Panc1 (cell line): Measurements from ENCODE around the gene CORO7. TPM values are rescaled to one million over a fixed set of nuclear protein-coding genes. Genes with fewer than 3 reads are reported as not detected.

Source experiments
- ATAC-seq: fragments of 200-7000 bp; cut with Tn5 transposase; 2 replicates; pipeline ENCODE4 v1.9.1; 2020; ENCODE audit warnings: mild to moderate bottlenecking, moderate library complexity
- BruUV-seq: library from RNA; stranded (reverse); fragments of 400-500 nt; replicated peaks from 2 replicates; lab custom pipeline; 2021; lab: Mats Ljungman, UMichigan
- CTCF ChIA-PET: fragments of 300-600 bp; sonication (Branson Sonifier 250); formaldehyde crosslinking; loops from one replicate; lab custom pipeline; 2022; ENCODE audit warnings: antibody characterized with exemption; lab: Charles Lee
- POLR2A ChIA-PET: fragments of 300-600 bp; sonication (Branson Sonifier 250); formaldehyde crosslinking; loops from one replicate; lab custom pipeline; 2022; ENCODE audit warnings: antibody characterized with exemption; lab: Charles Lee
- DNase-seq: peaks from one replicate; pipeline ENCODE4 v3.0.0-alpha.2; 2010; ENCODE audit warnings: low read depth, low spot score
- H3K27ac ChIP-seq: 2 replicates; pipeline ENCODE4 v1.5.1; 2011; ENCODE audit warnings: mild to moderate bottlenecking, low read length, inconsistent platforms
- H3K27me3 ChIP-seq: fragments of 200-500 bp; sonication (Bioruptor generic); 2 replicates; pipeline ENCODE4 v1.6.0; 2014; ENCODE audit warnings: low read length, inconsistent platforms; ENCODE audit not compliant: control insufficient read depth, insufficient read depth
- H3K36me3 ChIP-seq: fragments of 200-500 bp; sonication (Bioruptor generic); 2 replicates; pipeline ENCODE4 v1.5.1; 2014; ENCODE audit warnings: inconsistent platforms, mild to moderate bottlenecking, low read length, moderate library complexity; ENCODE audit not compliant: control insufficient read depth, insufficient read depth
- H3K4me1 ChIP-seq: 2 replicates; pipeline ENCODE4 v1.5.1; 2011; ENCODE audit warnings: inconsistent platforms, mild to moderate bottlenecking, low read length, moderate library complexity; ENCODE audit not compliant: control insufficient read depth, insufficient read depth
- H3K4me3 ChIP-seq, 2 experiments: 2 replicates each; pipeline ENCODE4 v1.5.1; 2011 to 2012; ENCODE audit warnings: low read depth in 2 of 2, low read length in 2 of 2, mild to moderate bottlenecking in 2 of 2, inconsistent platforms in 1 of 2, moderate library complexity in 1 of 2
- H3K9me3 ChIP-seq: fragments of 200-500 bp; sonication (Bioruptor generic); 2 replicates; pipeline ENCODE4 v1.5.1; 2014; ENCODE audit warnings: low read depth, mild to moderate bottlenecking, inconsistent platforms, low read length, moderate library complexity; ENCODE audit not compliant: control insufficient read depth, insufficient read depth
- POLR2AphosphoS5 ChIP-seq: IDR thresholded peaks from 2 replicates; pipeline ENCODE4 v1.6.1; 2012; ENCODE audit warnings: mild to moderate bottlenecking, low read depth, low read length, moderate library complexity
- REST ChIP-seq, 2 experiments: IDR thresholded peaks; 2 replicates each; pipeline ENCODE4 v1.6.1; 2011 to 2012; ENCODE audit warnings: low read depth in 2 of 2, control low read depth in 1 of 2, low read length in 1 of 2, mild to moderate bottlenecking in 1 of 2, moderate library complexity in 1 of 2; ENCODE audit not compliant: insufficient read depth in 1 of 2
- SIN3A ChIP-seq: IDR thresholded peaks from 2 replicates; pipeline ENCODE4 v1.6.1; 2012; ENCODE audit warnings: low read depth, mild to moderate bottlenecking, low read length, moderate library complexity, borderline replicate concordance; ENCODE audit not compliant: insufficient read depth
- TCF7L2 ChIP-seq: IDR thresholded peaks from 2 replicates; pipeline ENCODE4 v1.6.1; 2011; ENCODE audit warnings: mild to moderate bottlenecking, low read depth, low read length, inconsistent platforms
- in situ Hi-C: cut with HindIII; loops from 2 replicates; pipeline ENCODE4 v1.10.0; 2016; ENCODE audit warnings: low sequenced_read_pairs, low pct_unique_long_range_greater_than_20kb
- intact Hi-C: fragments of 100-400 bp; cut with micrococcal nuclease; formaldehyde crosslinking; loops from one replicate; pipeline ENCODE4 v1.10.0; 2022; ENCODE audit not compliant: unreplicated experiment
- total RNA-seq: library from RNA; stranded (reverse); gene quantifications from one replicate; pipeline ENCODE4 v1.2.1, GENCODE V29; 2021; ENCODE audit not compliant: unreplicated experiment
- TF ChIP-seq, protein P1 (sequence below): fragments of 450-650 bp; IDR thresholded peaks from 2 replicates; pipeline ENCODE4 v1.5.1; 2017; ENCODE audit warnings: mild to moderate bottlenecking

The CORO7 gene
- total RNA-seq, 1 experiment from 2014 or later: 37.5 TPM

- H3K4me3 ChIP-seq: no peak overlapping the region
- H3K9me3 ChIP-seq: no peaks in the 10 kb centered on the region
- POLR2A ChIA-PET: no interaction called here
- TF ChIP-seq, protein P1, sequence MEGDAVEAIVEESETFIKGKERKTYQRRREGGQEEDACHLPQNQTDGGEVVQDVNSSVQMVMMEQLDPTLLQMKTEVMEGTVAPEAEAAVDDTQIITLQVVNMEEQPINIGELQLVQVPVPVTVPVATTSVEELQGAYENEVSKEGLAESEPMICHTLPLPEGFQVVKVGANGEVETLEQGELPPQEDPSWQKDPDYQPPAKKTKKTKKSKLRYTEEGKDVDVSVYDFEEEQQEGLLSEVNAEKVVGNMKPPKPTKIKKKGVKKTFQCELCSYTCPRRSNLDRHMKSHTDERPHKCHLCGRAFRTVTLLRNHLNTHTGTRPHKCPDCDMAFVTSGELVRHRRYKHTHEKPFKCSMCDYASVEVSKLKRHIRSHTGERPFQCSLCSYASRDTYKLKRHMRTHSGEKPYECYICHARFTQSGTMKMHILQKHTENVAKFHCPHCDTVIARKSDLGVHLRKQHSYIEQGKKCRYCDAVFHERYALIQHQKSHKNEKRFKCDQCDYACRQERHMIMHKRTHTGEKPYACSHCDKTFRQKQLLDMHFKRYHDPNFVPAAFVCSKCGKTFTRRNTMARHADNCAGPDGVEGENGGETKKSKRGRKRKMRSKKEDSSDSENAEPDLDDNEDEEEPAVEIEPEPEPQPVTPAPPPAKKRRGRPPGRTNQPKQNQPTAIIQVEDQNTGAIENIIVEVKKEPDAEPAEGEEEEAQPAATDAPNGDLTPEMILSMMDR: no peak
- TF ChIP-seq SIN3A (no peak), TCF7L2 (no peak), REST (IDR thresholded peaks at IDR 0.05; ENCODE audit: insufficient read depth in 1 of 2, low read depth in 2 of 2, low read length in 1 of 2) (no peak), POLR2AphosphoS5 (no peak)
- in situ Hi-C loops (no loop called here), intact Hi-C loops (no loop called here)
- ATAC-seq: no peak
- H3K27me3 ChIP-seq: no peaks in the 10 kb centered on the region
- BruUV-seq: no TSS peak
- DNase-seq: no peak
- no peak overlapping the region for H3K27ac ChIP-seq
- H3K36me3 ChIP-seq: no peaks in the 10 kb centered on the region
- CTCF ChIA-PET: no interaction called here
- peaks cover 31% of the 10 kb centered on the region for H3K4me1 ChIP-seq
These were observed 28.6 kb downstream of the CORO7 start for GRCh38 chr16:4387781-4388180.

- Histone ChIP-seq H3K4me1 (peaks cover 28% of the 10 kb centered on the region), H3K27ac (no peak overlapping the region), H3K4me3 (no peak overlapping the region), H3K36me3 (no peaks in the 10 kb centered on the region), H3K27me3 (no peaks in the 10 kb centered on the region), H3K9me3 (no peaks in the 10 kb centered on the region)
- TF ChIP-seq TCF7L2: no peak
- TF ChIP-seq REST (IDR thresholded peaks at IDR 0.05; ENCODE audit: insufficient read depth in 1 of 2, low read depth in 2 of 2, low read length in 1 of 2): no peak
- TF ChIP-seq POLR2AphosphoS5: no peak
- TF ChIP-seq SIN3A: no peak
- TF ChIP-seq, protein P1: no peak
- ChIA-PET CTCF (interaction anchor here (1.3 kb wide), 1 partner anchor 15 kb away, joined by 3 read pairs; no protein-coding TSS in a partner anchor), POLR2A (interaction anchor here (0.6 kb wide), 1 partner anchor 32 kb away, joined by 7 read pairs; no protein-coding TSS in a partner anchor)
- ATAC-seq (no peak), DNase-seq (no peak)
- intact Hi-C loops (no loop called here), in situ Hi-C loops (no loop called here)
- BruUV-seq: TSS peak; percentile 49
These were observed 29.3 kb downstream of the CORO7 start for GRCh38 chr16:4386951-4387565.
